Hepatocyte (in vitro differentiated cells): ENCODE results near the gene ZFPL1. TPM values are rescaled to one million over a fixed set of nuclear protein-coding genes. Genes with fewer than 3 reads are reported as not detected.

Source experiments
- DNase-seq: peaks from one replicate; pipeline ENCODE4 v3.0.0-alpha.2; 2016; ENCODE audit warnings: low spot score
- H2AFZ ChIP-seq: fragments of 200-600 bp; sonication (generic); 2 replicates; pipeline ENCODE4 v1.6.0; 2016; ENCODE audit warnings: antibody characterized with exemption, mild to moderate bottlenecking
- H3K27ac ChIP-seq: fragments of 200-600 bp; sonication (generic); 2 replicates; pipeline ENCODE4 v1.5.1; 2016; ENCODE audit warnings: mild to moderate bottlenecking
- H3K27me3 ChIP-seq: fragments of 200-600 bp; sonication (generic); 2 replicates; pipeline ENCODE4 v1.6.1; 2016
- H3K36me3 ChIP-seq: fragments of 200-600 bp; sonication (generic); replicated peaks from 2 replicates; pipeline ENCODE4 v1.5.1; 2016; ENCODE audit warnings: low read depth; ENCODE audit not compliant: insufficient read depth
- H3K4me1 ChIP-seq: fragments of 200-600 bp; sonication (generic); 2 replicates; pipeline ENCODE4 v1.5.1; 2016; ENCODE audit warnings: mild to moderate bottlenecking, moderate library complexity; ENCODE audit not compliant: insufficient read depth
- H3K4me2 ChIP-seq: fragments of 200-600 bp; sonication (generic); 2 replicates; pipeline ENCODE4 v1.6.0; 2016
- H3K4me3 ChIP-seq: fragments of 200-600 bp; sonication (generic); 2 replicates; pipeline ENCODE4 v1.5.1; 2016; ENCODE audit warnings: mild to moderate bottlenecking
- H3K79me2 ChIP-seq: fragments of 200-600 bp; sonication (generic); 2 replicates; pipeline ENCODE4 v1.6.0; 2017; ENCODE audit warnings: mild to moderate bottlenecking
- H3K9me2 ChIP-seq: fragments of 200-600 bp; sonication (generic); replicated peaks from 2 replicates; pipeline ENCODE4 v1.6.0; 2017; ENCODE audit warnings: mild to moderate bottlenecking; ENCODE audit not compliant: insufficient read depth
- H3K9me3 ChIP-seq: fragments of 200-600 bp; sonication (generic); 2 replicates; pipeline ENCODE4 v1.5.1; 2016; ENCODE audit warnings: low read depth, mild to moderate bottlenecking
- H4K20me1 ChIP-seq: fragments of 200-600 bp; sonication (generic); 2 replicates; pipeline ENCODE4 v1.6.0; 2016; ENCODE audit warnings: mild to moderate bottlenecking; ENCODE audit not compliant: insufficient read depth, poor library complexity, severe bottlenecking
- EZH2 ChIP-seq: fragments of 200-600 bp; sonication (generic); IDR thresholded peaks from 2 replicates; pipeline ENCODE4 v1.6.1; 2016; ENCODE audit warnings: antibody characterized with exemption, mild to moderate bottlenecking, borderline replicate concordance
- EZH2phosphoT487 ChIP-seq: fragments of 200-600 bp; sonication (generic); IDR thresholded peaks from one replicate; pipeline ENCODE4 v1.6.1; 2018; ENCODE audit warnings: antibody characterized with exemption, mild to moderate bottlenecking, low read depth, moderate library complexity; ENCODE audit not compliant: unreplicated experiment, severe bottlenecking
- WGBS: methylation state at CpG from one replicate; pipeline ENCODE4 v1.1.6; 2016; ENCODE audit warnings: low lambda C conversion rate; ENCODE audit errors: missing lambda C conversion rate; 5-methylcytosine and 5-hydroxymethylcytosine counted together
- polyA plus RNA-seq: library from polyadenylated mRNA; unstranded; fragments of >200 nt; fragmentation: Nextera tagmentation; extraction: Ambion mirVana; gene quantifications from 2 replicates; pipeline ENCODE4 v1.2.1, GENCODE V29; 2016
- total RNA-seq: library from RNA; depleted of rRNA; stranded (reverse); fragments of >200 nt; gene quantifications from 2 replicates; pipeline ENCODE4 v1.2.3, GENCODE V29; 2014
- TF ChIP-seq, protein P1 (sequence below): fragments of 200-600 bp; sonication (generic); IDR thresholded peaks from 2 replicates; pipeline ENCODE4 v1.5.1; 2016; ENCODE audit warnings: antibody characterized with exemption, mild to moderate bottlenecking; ENCODE audit not compliant: poor library complexity

Gene ZFPL1
- total and polyA plus RNA-seq, 2 experiments from 2014 or later: 41.0 to 52.7 TPM

GRCh38 chr11:65126624-65127274 lies 42.7 kb downstream of the ZFPL1 start:
- no peaks in the 10 kb centered on the region for H3K9me3 ChIP-seq
- H3K4me2 ChIP-seq: no peak overlapping the region
- 90% methylated on average over 6 of the region's 6 CpGs for WGBS
- no peak overlapping the region for H3K4me3 ChIP-seq
- no peaks in the 10 kb centered on the region for H3K36me3 ChIP-seq
- H3K27ac ChIP-seq: no peak overlapping the region
- TF ChIP-seq, protein P1, sequence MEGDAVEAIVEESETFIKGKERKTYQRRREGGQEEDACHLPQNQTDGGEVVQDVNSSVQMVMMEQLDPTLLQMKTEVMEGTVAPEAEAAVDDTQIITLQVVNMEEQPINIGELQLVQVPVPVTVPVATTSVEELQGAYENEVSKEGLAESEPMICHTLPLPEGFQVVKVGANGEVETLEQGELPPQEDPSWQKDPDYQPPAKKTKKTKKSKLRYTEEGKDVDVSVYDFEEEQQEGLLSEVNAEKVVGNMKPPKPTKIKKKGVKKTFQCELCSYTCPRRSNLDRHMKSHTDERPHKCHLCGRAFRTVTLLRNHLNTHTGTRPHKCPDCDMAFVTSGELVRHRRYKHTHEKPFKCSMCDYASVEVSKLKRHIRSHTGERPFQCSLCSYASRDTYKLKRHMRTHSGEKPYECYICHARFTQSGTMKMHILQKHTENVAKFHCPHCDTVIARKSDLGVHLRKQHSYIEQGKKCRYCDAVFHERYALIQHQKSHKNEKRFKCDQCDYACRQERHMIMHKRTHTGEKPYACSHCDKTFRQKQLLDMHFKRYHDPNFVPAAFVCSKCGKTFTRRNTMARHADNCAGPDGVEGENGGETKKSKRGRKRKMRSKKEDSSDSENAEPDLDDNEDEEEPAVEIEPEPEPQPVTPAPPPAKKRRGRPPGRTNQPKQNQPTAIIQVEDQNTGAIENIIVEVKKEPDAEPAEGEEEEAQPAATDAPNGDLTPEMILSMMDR: no peak
- TF ChIP-seq EZH2 (no peak), EZH2phosphoT487 (no peak)
- H2AFZ ChIP-seq: no peak overlapping the region
- H3K9me2 ChIP-seq: no peaks in the 10 kb centered on the region
- peaks cover 4% of the 10 kb centered on the region for H3K4me1 ChIP-seq
- peaks cover 31% of the 10 kb centered on the region for H3K79me2 ChIP-seq
- H4K20me1 ChIP-seq: no peaks in the 10 kb centered on the region
- DNase-seq: no peak
- H3K27me3 ChIP-seq: no peaks in the 10 kb centered on the region

DNA sequence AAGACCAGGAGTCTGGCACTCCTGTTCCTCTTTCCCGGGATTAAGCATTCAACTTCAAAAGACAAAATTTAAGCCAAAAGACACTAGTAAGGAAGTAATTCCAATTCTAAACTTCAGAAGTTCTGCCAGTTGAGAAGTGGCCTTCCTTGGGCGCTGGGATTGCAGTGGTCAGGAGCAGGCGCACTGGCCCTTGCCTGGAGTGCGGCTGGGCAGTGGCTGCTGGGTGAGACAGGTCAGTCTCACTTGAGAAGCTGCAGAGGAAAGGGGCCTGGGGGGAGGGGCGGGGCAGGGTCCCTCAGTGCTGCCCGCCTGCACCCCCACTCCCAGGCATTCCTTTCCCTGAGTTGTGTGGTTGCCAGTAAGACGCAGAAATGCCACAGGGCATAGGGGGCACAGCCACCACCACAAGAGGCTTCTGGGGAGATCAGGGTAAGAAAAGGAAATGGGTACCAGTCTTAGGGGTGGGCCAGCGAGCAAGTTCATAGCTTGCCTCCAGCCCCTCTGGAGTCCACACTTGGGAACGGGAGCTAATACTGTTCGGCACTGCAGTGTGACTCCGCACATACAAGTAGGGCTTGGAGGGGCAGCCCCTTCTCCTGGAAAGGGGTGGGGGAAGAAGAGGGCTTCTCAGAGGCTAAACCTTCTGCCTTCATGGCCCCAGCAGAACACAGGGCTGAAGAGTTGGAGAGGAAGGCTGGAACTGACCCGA lies 43.6 kb downstream of the ZFPL1 start:
- Histone ChIP-seq H3K79me2 (peaks cover 39% of the 10 kb centered on the region), H4K20me1 (peaks cover under 1% of the 10 kb centered on the region), H3K4me1 (peaks cover 6% of the 10 kb centered on the region), H3K36me3 (no peaks in the 10 kb centered on the region), H3K27me3 (no peaks in the 10 kb centered on the region), H3K27ac (no peak overlapping the region), H3K9me3 (no peaks in the 10 kb centered on the region), H2AFZ (no peak overlapping the region), H3K4me3 (no peak overlapping the region), H3K4me2 (no peak overlapping the region), H3K9me2 (no peaks in the 10 kb centered on the region)
- WGBS: 95% methylated on average over 10 of the region's 12 CpGs
- TF ChIP-seq, protein P1: no peak
- TF ChIP-seq EZH2: no peak
- TF ChIP-seq EZH2phosphoT487: no peak
- no peak for DNase-seq

GRCh38 chr11:65128182-65129145 lies 44.4 kb downstream of the ZFPL1 start:
- no peaks in the 10 kb centered on the region for H3K36me3 ChIP-seq
- 95% methylated on average over 15 of the region's 15 CpGs for WGBS
- peaks cover 8% of the 10 kb centered on the region for H3K4me1 ChIP-seq
- H2AFZ ChIP-seq: no peak overlapping the region
- H3K9me2 ChIP-seq: no peaks in the 10 kb centered on the region
- no peak for DNase-seq
- H4K20me1 ChIP-seq: peaks cover 4% of the 10 kb centered on the region
- no peaks in the 10 kb centered on the region for H3K9me3 ChIP-seq
- H3K79me2 ChIP-seq: peaks cover 40% of the 10 kb centered on the region
- no peak for TF ChIP-seq EZH2
- TF ChIP-seq EZH2phosphoT487: no peak
- TF ChIP-seq, protein P1: no peak
- no peak overlapping the region for H3K4me3 ChIP-seq
- no peak overlapping the region for H3K27ac ChIP-seq
- no peaks in the 10 kb centered on the region for H3K27me3 ChIP-seq
- H3K4me2 ChIP-seq: no peak overlapping the region
